OCI-LY7 (cell line): ENCODE results near the gene PDE3B. TPM values are rescaled to one million over a fixed set of nuclear protein-coding genes. Genes with fewer than 3 reads are reported as not detected.

Source experiments
- BruUV-seq: library from RNA; stranded (reverse); fragments of 400-500 nt; replicated peaks from 2 replicates; lab custom pipeline; 2021; lab: Mats Ljungman, UMichigan
- CTCF ChIA-PET: fragments of 300-600 bp; sonication (Branson Sonifier 250); formaldehyde crosslinking; loops from one replicate; lab custom pipeline; 2022; ENCODE audit warnings: antibody characterized with exemption; ENCODE audit not compliant: unreplicated experiment; lab: Charles Lee
- POLR2A ChIA-PET: fragments of 300-600 bp; sonication (Branson Sonifier 250); formaldehyde crosslinking; loops from one replicate; lab custom pipeline; 2022; ENCODE audit warnings: antibody characterized with exemption; lab: Charles Lee
- DNase-seq: peaks from one replicate; pipeline ENCODE4 v3.0.0-alpha.2; 2015; ENCODE audit warnings: low spot score
- H2AFZ ChIP-seq: fragments of 200-600 bp; sonication (generic), shearing (Covaris generic); 2 replicates; pipeline ENCODE4 v1.6.1; 2014; ENCODE audit warnings: mild to moderate bottlenecking, antibody characterized with exemption, low read length, moderate library complexity
- H3K27ac ChIP-seq: fragments of 200-600 bp; sonication (generic); 2 replicates; pipeline ENCODE4 v1.5.1; 2014; ENCODE audit warnings: mixed run types, low read depth, mild to moderate bottlenecking, moderate library complexity, low read length, inconsistent platforms; ENCODE audit not compliant: poor library complexity, severe bottlenecking
- H3K36me3 ChIP-seq: fragments of 200-600 bp; sonication (generic); 2 replicates; pipeline ENCODE4 v1.6.1; 2014; ENCODE audit warnings: mild to moderate bottlenecking, antibody characterized with exemption, low read length, moderate library complexity, mixed read lengths; ENCODE audit not compliant: insufficient read depth
- H3K4me1 ChIP-seq: fragments of 200-600 bp; sonication (generic); 2 replicates; pipeline ENCODE4 v1.5.1; 2014; ENCODE audit warnings: mild to moderate bottlenecking, low read length; ENCODE audit not compliant: insufficient read depth, poor library complexity, severe bottlenecking
- H3K4me2 ChIP-seq: fragments of 200-600 bp; sonication (generic); 2 replicates; pipeline ENCODE4 v1.6.1; 2014; ENCODE audit warnings: mild to moderate bottlenecking, low read length
- H3K4me3 ChIP-seq: fragments of 200-600 bp; sonication (generic); 2 replicates; pipeline ENCODE4 v1.5.1; 2014; ENCODE audit warnings: mild to moderate bottlenecking, low read depth, low read length; ENCODE audit not compliant: poor library complexity, severe bottlenecking
- H3K79me2 ChIP-seq: fragments of 200-600 bp; sonication (generic); 2 replicates; pipeline ENCODE4 v1.6.1; 2016; ENCODE audit warnings: low read depth, mild to moderate bottlenecking, low read length, moderate library complexity, mixed read lengths; ENCODE audit not compliant: insufficient read depth
- H3K9me2 ChIP-seq: fragments of 200-600 bp; sonication (generic); 2 replicates; pipeline ENCODE4 v1.6.1; 2016; ENCODE audit warnings: mild to moderate bottlenecking, low read length, mixed read lengths; ENCODE audit not compliant: insufficient read depth
- H3K9me3 ChIP-seq: fragments of 200-600 bp; sonication (generic); 2 replicates; pipeline ENCODE4 v1.6.1; 2014; ENCODE audit warnings: mild to moderate bottlenecking, mixed run types, low read length, mixed read lengths
- H4K20me1 ChIP-seq: fragments of 200-600 bp; sonication (generic); 2 replicates; pipeline ENCODE4 v1.6.1; 2014; ENCODE audit warnings: mild to moderate bottlenecking, antibody characterized with exemption, low read length, moderate library complexity, mixed read lengths; ENCODE audit not compliant: insufficient read depth
- EZH2phosphoT487 ChIP-seq: fragments of 200-600 bp; sonication (generic); IDR thresholded peaks from 2 replicates; pipeline ENCODE4 v1.6.1; 2018; ENCODE audit warnings: low read depth, borderline replicate concordance, mild to moderate bottlenecking, mixed run types, antibody characterized with exemption, low read length, moderate library complexity, mixed read lengths
- intact Hi-C: fragments of 100-400 bp; cut with micrococcal nuclease; formaldehyde crosslinking; loops from one replicate; pipeline ENCODE4 v1.10.0; 2022; ENCODE audit not compliant: unreplicated experiment
- total RNA-seq, 2 experiments: library from RNA; depleted of rRNA in 1 of 2; stranded (reverse); fragments of >200 nt in 1 of 2; shearing (Covaris generic) in 1 of 2; gene quantifications; 2 replicates each; pipeline ENCODE4 v1.2.3, GENCODE V29; 2014 to 2022
- TF ChIP-seq, protein P1 (sequence below): fragments of 200-600 bp; sonication (generic); conservative IDR thresholded peaks from 2 replicates; pipeline ENCODE4 v1.5.1; 2014; ENCODE audit warnings: mild to moderate bottlenecking, antibody characterized with exemption, low read length, moderate library complexity, mixed read lengths

Gene PDE3B
- total RNA-seq, 2 experiments from 2014 or later, result not detected

- Histone ChIP-seq H3K9me3 (no peaks in the 10 kb centered on the region), H3K9me2 (no peaks in the 10 kb centered on the region), H3K4me1 (peaks cover 16% of the 10 kb centered on the region), H3K4me2 (no peak overlapping the region), H4K20me1 (no peaks in the 10 kb centered on the region), H2AFZ (no peak overlapping the region), H3K36me3 (no peaks in the 10 kb centered on the region), H3K79me2 (no peaks in the 10 kb centered on the region), H3K4me3 (no peak overlapping the region), H3K27ac (no peak overlapping the region)
- no peak for DNase-seq
- intact Hi-C loops, result loop anchor here (10.0 kb wide), 1 partner anchor 282 kb away; no protein-coding TSS in a partner anchor
- TF ChIP-seq, protein P1, sequence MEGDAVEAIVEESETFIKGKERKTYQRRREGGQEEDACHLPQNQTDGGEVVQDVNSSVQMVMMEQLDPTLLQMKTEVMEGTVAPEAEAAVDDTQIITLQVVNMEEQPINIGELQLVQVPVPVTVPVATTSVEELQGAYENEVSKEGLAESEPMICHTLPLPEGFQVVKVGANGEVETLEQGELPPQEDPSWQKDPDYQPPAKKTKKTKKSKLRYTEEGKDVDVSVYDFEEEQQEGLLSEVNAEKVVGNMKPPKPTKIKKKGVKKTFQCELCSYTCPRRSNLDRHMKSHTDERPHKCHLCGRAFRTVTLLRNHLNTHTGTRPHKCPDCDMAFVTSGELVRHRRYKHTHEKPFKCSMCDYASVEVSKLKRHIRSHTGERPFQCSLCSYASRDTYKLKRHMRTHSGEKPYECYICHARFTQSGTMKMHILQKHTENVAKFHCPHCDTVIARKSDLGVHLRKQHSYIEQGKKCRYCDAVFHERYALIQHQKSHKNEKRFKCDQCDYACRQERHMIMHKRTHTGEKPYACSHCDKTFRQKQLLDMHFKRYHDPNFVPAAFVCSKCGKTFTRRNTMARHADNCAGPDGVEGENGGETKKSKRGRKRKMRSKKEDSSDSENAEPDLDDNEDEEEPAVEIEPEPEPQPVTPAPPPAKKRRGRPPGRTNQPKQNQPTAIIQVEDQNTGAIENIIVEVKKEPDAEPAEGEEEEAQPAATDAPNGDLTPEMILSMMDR, result no peak
- no peak for TF ChIP-seq EZH2phosphoT487
- ChIA-PET CTCF (no interaction called here), POLR2A (no interaction called here)
- no TSS peak for BruUV-seq
These were observed 20.6 kb upstream of the PDE3B start for GRCh38 chr11:14623036-14623435.

DNA sequence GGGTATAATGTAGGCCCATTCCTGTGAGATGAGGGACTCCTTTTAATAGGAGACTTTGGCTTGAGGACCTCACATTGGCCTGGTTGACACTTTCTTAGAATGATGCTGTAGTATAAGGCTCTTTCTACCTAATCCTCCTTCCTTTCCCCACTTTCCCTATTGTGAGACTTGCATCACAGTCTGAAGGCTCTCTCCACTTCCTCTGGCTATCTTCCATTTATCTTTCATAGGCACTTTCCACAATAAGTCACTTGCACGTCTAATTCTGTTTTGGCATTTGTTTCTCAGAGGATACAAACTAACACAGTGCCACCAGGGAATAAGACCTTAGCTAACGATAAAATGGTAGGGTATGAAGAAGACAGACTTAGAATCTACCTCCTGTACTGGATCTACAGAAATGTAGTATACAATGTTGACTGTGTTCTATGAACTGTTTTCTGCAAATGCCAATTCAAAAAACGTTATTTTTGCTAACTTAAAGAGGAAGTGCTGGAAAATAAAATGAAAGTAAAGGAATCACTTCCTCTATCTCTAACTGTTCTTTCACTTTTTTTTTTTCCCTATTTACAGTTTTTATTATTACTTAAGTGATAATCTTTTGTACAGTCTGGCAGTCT lies 17.9 kb upstream of the PDE3B start:
- peak overlapping the region; percentile 73 for H3K4me2 ChIP-seq
- peak overlapping the region; percentile 23 for H3K4me3 ChIP-seq
- H3K27ac ChIP-seq, result peak overlapping the region; percentile 46
- BruUV-seq, result no TSS peak
- H3K79me2 ChIP-seq, result no peaks in the 10 kb centered on the region
- intact Hi-C loops, result loop anchor here (5.0 to 10.0 kb wide), 2 partner anchors 103 to 279 kb away; partner anchors contain the start of gene PSMA1
- H3K36me3 ChIP-seq, result no peaks in the 10 kb centered on the region
- TF ChIP-seq, protein P1, result no peak
- no peak for TF ChIP-seq EZH2phosphoT487
- H4K20me1 ChIP-seq, result no peaks in the 10 kb centered on the region
- peak; percentile 34 for DNase-seq
- peaks cover 16% of the 10 kb centered on the region for H3K4me1 ChIP-seq
- no peaks in the 10 kb centered on the region for H3K9me3 ChIP-seq
- POLR2A ChIA-PET, result interaction anchor here (0.5 to 1.7 kb wide), 8 partner anchors 11 to 1154 kb away, joined by 3 to 5 read pairs (median 4); no protein-coding TSS in a partner anchor
- no peaks in the 10 kb centered on the region for H3K9me2 ChIP-seq
- CTCF ChIA-PET, result no interaction called here
- peak overlapping the region; percentile 98 for H2AFZ ChIP-seq

GRCh38 chr11:14626650-14627049 lies 17.0 kb upstream of the PDE3B start:
- intact Hi-C loops, result loop anchor here (5.0 to 10.0 kb wide), 2 partner anchors 104 to 278 kb away; partner anchors contain the start of gene PSMA1

More at GRCh38 chr11:14626650-14627049, 17.0 kb upstream of the PDE3B start:
- CTCF ChIA-PET, result no interaction called here
- BruUV-seq, result no TSS peak
- Histone ChIP-seq H4K20me1 (no peaks in the 10 kb centered on the region), H3K79me2 (no peaks in the 10 kb centered on the region), H3K27ac (no peak overlapping the region), H3K9me3 (no peaks in the 10 kb centered on the region), H2AFZ (peak overlapping the region; percentile 98), H3K9me2 (no peaks in the 10 kb centered on the region), H3K4me2 (no peak overlapping the region), H3K4me1 (peaks cover 16% of the 10 kb centered on the region), H3K4me3 (no peak overlapping the region), H3K36me3 (no peaks in the 10 kb centered on the region)
- no peak for TF ChIP-seq EZH2phosphoT487
- TF ChIP-seq, protein P1, result no peak
- POLR2A ChIA-PET, result interaction anchor here (0.9 to 1.7 kb wide), 5 partner anchors 44 to 268 kb away, joined by 3 to 5 read pairs (median 4); no protein-coding TSS in a partner anchor
- no peak for DNase-seq
